Psoas muscle (tissue), 8 donors: ENCODE results near the gene ZRANB1. TPM values are rescaled to one million over a fixed set of nuclear protein-coding genes. Genes with fewer than 3 reads are reported as not detected.

ENCODE experiments used
- ATAC-seq, 4 donors: fragments of 200-7000 bp; cut with Tn5 transposase; one replicate each; pipeline ENCODE4 v1.9.1; 2020; ENCODE audit warnings: moderate library complexity in 3 of 4, mild to moderate bottlenecking in 2 of 4
- DNase-seq, 2 donors: peaks; one replicate each; pipeline ENCODE4 v3.0.0-alpha.2; 2020
- H3K27ac ChIP-seq: fragments of 200-600 bp; one replicate; pipeline ENCODE4 v1.8.0; 2022
- H3K27me3 ChIP-seq, 3 donors: fragments of 200-600 bp in 1 of 3; one replicate each; pipeline versions ENCODE4 v1.6.1 to v1.8.0; 2013 to 2022; ENCODE audit warnings: low read length in 2 of 3, mild to moderate bottlenecking in 2 of 3, moderate library complexity in 1 of 3; ENCODE audit not compliant: insufficient read depth in 3 of 3
- H3K36me3 ChIP-seq, 2 donors: fragments of 200-600 bp in 1 of 2; one replicate each; pipeline versions ENCODE4 v1.6.1 to v1.8.0; 2013 to 2022; ENCODE audit warnings: low read depth in 1 of 2, mild to moderate bottlenecking in 1 of 2, moderate library complexity in 1 of 2; ENCODE audit not compliant: insufficient read depth in 1 of 2
- H3K4me1 ChIP-seq: fragments of 200-600 bp; one replicate; pipeline ENCODE4 v1.8.0; 2022
- H3K4me3 ChIP-seq: fragments of 200-600 bp; one replicate; pipeline ENCODE4 v1.8.0; 2022; ENCODE audit warnings: mild to moderate bottlenecking
- H3K9me3 ChIP-seq: fragments of 200-600 bp; one replicate; pipeline ENCODE4 v1.8.0; 2022
- CTCF ChIP-seq: fragments of 200-600 bp; IDR thresholded peaks from one replicate; pipeline ENCODE4 v1.8.0; 2022; ENCODE audit warnings: antibody characterized with exemption
- WGBS, 3 donors: extraction: QIAGEN DNeasy Blood & Tissue Kit; methylation state at CpG; one replicate each; pipeline versions ENCODE4 v1.1.6 to v1.1.7; 2013; 5-methylcytosine and 5-hydroxymethylcytosine counted together
- intact Hi-C, 2 donors: fragments of 100-400 bp; cut with DNase I; formaldehyde crosslinking; loops; one replicate each; pipeline versions ENCODE4 v1.11.0 to v1.14.2; 2022
- polyA plus RNA-seq, 3 donors: library from polyadenylated mRNA; stranded (reverse); fragments of 200-250 nt; gene quantifications; one replicate each; pipeline ENCODE4 v1.2.3, GENCODE V29; 2013
- total RNA-seq, 4 donors: library from RNA; stranded (reverse); fragmentation: NEBNext Ultra II Directional in 2 of 4; extraction: Animal tissue kit (Norgen Biotek cat#: 25700) in 2 of 4; gene quantifications; one replicate each; pipeline versions ENCODE4 v1.2.1 to v1.2.4, GENCODE V29; 2021 to 2023
- donor health status: healthy with polysubstance abuse.
- donor health status: DM: no; HTN: no; CAD: no; lungs with moderate emphysema.
- donor health status: Bipolar disorder and iron deficiency.
- donor health status: healthy.
- donor health status: DM: yes; HTN: yes; CAD: no.
- donor health status: DM: no; HTN: no; CAD: no.
- donor health status: DM: no; HTN: no; CAD: no.
- donor health status: DM: yes; HTN: yes; CAD: no.

ZRANB1 gene
- total and polyA plus RNA-seq, 7 donors: 20.9 to 115 (median 57.3) TPM

- intact Hi-C loops: no loop called here
- no peaks in the 10 kb centered on the region for H3K27me3 ChIP-seq
- no peaks in the 10 kb centered on the region for H3K36me3 ChIP-seq
- ATAC-seq (no peak), DNase-seq (peak in 1 of 2 donors; percentile 11)
- H3K9me3 ChIP-seq: no peaks in the 10 kb centered on the region
- peak overlapping the region; percentile 6 for H3K27ac ChIP-seq
- TF ChIP-seq CTCF: no peak
- peaks cover 91% of the 10 kb centered on the region for H3K4me1 ChIP-seq
- WGBS, 3 donors: 83 to 91% (median 85%) methylated on average over 9 of the region's 9 CpGs
- no peak overlapping the region for H3K4me3 ChIP-seq
These were observed 78.9 kb downstream of the ZRANB1 start for GRCh38 chr10:125020871-125021270.

- intact Hi-C loops: no loop called here
- Histone ChIP-seq H3K9me3 (no peaks in the 10 kb centered on the region), H3K4me1 (peaks cover 81% of the 10 kb centered on the region), H3K27ac (peak overlapping the region; percentile 1), H3K36me3 (peaks cover 0 to 5% of the 10 kb centered on the region in 2 donors), H3K27me3 (no peaks in the 10 kb centered on the region), H3K4me3 (no peak overlapping the region)
- DNase-seq (no peak), ATAC-seq (no peak)
- no peak for TF ChIP-seq CTCF
- WGBS, 3 donors: 73 to 76% (median 74%) methylated on average over 17 of the region's 17 CpGs
These were observed 79.9 kb downstream of the ZRANB1 start for GRCh38 chr10:125021686-125022344.

GRCh38 chr10:125022671-125023070 is 80.7 kb downstream of the ZRANB1 start:
- Histone ChIP-seq H3K4me1 (peaks cover 77% of the 10 kb centered on the region), H3K9me3 (no peaks in the 10 kb centered on the region), H3K4me3 (peak overlapping the region; percentile 40), H3K27ac (peak overlapping the region; percentile 71), H3K36me3 (peaks cover 0 to 5% of the 10 kb centered on the region in 2 donors), H3K27me3 (no peaks in the 10 kb centered on the region)
- DNase-seq: no peak
- intact Hi-C loops: no loop called here
- no peak for ATAC-seq
- no peak for TF ChIP-seq CTCF
- WGBS, 3 donors: 93 to 97% (median 96%) methylated on average over 8 of the region's 8 CpGs

GRCh38 chr10:125023255-125023654 is 81.3 kb downstream of the ZRANB1 start:
- Histone ChIP-seq H3K27me3 (no peaks in the 10 kb centered on the region), H3K4me3 (peak overlapping the region; percentile 40), H3K27ac (peak overlapping the region; percentile 71), H3K4me1 (peaks cover 77% of the 10 kb centered on the region), H3K36me3 (peaks cover 0 to 5% of the 10 kb centered on the region in 2 donors), H3K9me3 (no peaks in the 10 kb centered on the region)
- intact Hi-C loops: no loop called here
- DNase-seq: peak; percentile 48 to 72
- no peak for TF ChIP-seq CTCF
- peak; percentile 36 to 62 (median 38) for ATAC-seq
- WGBS, 3 donors: 17 to 31% (median 26%) methylated on average over 21 of the region's 21 CpGs
